Bronchial epithelial cell (primary cell): Measurements from ENCODE around the gene SUSD5. TPM values are rescaled to one million over a fixed set of nuclear protein-coding genes. Genes with fewer than 3 reads are reported as not detected.

Experiments used
- DNase-seq: peaks from one replicate; pipeline ENCODE4 v3.0.0-alpha.2; 2010; ENCODE audit warnings: low read depth
- FAIRE-seq: peaks from 2 replicates; lab custom pipeline; 2011; peaks lifted over from hg19 to GRCh38; lab: Jason Lieb, UNC
- H3K27me3 ChIP-seq: 2 replicates; pipeline ENCODE4 v1.5.1; 2011; ENCODE audit warnings: low read length; ENCODE audit not compliant: control insufficient read depth, insufficient read depth
- H3K36me3 ChIP-seq: 2 replicates; pipeline ENCODE4 v1.5.1; 2011; ENCODE audit warnings: low read length; ENCODE audit not compliant: control insufficient read depth, insufficient read depth
- H3K4me3 ChIP-seq: 2 replicates; pipeline ENCODE4 v1.5.1; 2011; ENCODE audit warnings: mild to moderate bottlenecking, low read depth, low read length, control low read depth
- total RNA-seq: library from RNA; depleted of rRNA; stranded (reverse); fragments of >200 nt; gene quantifications from 2 replicates; pipeline ENCODE4 v1.2.1, GENCODE V29; 2014
- TF ChIP-seq, protein P1 (sequence below): IDR thresholded peaks from 2 replicates; pipeline ENCODE4 v1.5.1; 2011; ENCODE audit warnings: mild to moderate bottlenecking, moderate library complexity, low read length, control low read depth, inconsistent platforms; ENCODE audit not compliant: insufficient read depth, severe bottlenecking

The SUSD5 gene
- total RNA-seq, 1 donor from 2014 or later, result not detected

DNA sequence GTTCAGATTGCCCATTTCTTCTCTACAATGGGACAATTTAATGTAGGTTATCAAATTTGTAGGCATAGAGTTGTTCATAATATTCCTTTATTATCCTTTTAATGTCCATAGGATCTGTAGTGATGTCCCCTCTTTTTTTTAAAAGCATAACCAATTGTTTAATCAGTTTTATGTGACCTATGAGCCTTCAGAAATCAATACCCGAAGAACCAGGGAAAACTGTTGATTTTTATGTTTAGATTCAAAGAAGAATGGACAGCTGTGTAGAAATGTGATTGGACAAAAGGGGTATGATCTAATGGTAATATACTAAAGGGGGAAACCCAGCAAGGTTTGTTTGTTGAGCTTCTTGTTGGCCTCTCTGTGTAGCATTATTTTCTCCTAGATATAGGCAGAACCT is 39.5 kb downstream of the SUSD5 start:
- no peak overlapping the region for H3K4me3 ChIP-seq
- TF ChIP-seq, protein P1, sequence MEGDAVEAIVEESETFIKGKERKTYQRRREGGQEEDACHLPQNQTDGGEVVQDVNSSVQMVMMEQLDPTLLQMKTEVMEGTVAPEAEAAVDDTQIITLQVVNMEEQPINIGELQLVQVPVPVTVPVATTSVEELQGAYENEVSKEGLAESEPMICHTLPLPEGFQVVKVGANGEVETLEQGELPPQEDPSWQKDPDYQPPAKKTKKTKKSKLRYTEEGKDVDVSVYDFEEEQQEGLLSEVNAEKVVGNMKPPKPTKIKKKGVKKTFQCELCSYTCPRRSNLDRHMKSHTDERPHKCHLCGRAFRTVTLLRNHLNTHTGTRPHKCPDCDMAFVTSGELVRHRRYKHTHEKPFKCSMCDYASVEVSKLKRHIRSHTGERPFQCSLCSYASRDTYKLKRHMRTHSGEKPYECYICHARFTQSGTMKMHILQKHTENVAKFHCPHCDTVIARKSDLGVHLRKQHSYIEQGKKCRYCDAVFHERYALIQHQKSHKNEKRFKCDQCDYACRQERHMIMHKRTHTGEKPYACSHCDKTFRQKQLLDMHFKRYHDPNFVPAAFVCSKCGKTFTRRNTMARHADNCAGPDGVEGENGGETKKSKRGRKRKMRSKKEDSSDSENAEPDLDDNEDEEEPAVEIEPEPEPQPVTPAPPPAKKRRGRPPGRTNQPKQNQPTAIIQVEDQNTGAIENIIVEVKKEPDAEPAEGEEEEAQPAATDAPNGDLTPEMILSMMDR, result no peak
- no peak for FAIRE-seq
- no peaks in the 10 kb centered on the region for H3K27me3 ChIP-seq
- no peak for DNase-seq
- no peaks in the 10 kb centered on the region for H3K36me3 ChIP-seq

DNA sequence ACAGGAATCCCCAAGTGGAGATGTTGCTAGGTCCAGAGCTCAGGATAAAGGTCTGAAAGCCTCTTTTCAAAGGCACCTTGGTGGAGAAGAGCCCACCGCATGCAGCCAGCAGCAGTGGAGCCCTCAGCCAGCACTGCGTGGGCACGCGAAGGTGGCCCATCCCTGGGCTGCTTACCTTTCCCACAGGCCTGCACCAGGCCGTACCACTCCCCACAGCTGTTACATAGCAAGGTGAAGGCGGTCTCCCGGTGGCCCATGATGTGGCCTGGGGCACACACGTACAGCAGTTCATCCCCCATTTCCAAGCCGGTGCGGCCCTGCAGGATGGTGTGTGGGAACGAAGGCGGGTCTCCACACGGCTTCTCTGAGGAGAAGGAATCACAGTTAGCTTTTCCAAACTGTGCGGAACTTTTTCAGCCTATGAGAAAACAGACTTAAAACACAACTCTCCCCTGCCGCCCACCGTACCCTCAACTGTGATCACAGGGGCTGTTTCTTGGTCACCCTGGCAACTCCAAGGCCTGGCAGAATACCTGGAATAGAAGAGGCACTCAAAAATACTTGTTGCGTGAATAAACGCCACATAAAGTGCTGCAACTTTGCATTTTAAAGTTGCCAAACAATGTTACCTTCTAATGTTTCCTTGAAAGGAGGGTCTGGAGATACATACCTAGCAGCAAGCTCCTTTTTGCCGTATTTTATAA is 43.7 kb downstream of the SUSD5 start:
- H3K27me3 ChIP-seq, result no peaks in the 10 kb centered on the region
- no peak for DNase-seq
- no peak overlapping the region for H3K4me3 ChIP-seq
- TF ChIP-seq, protein P1, result no peak
- no peak for FAIRE-seq
- no peaks in the 10 kb centered on the region for H3K36me3 ChIP-seq

DNA sequence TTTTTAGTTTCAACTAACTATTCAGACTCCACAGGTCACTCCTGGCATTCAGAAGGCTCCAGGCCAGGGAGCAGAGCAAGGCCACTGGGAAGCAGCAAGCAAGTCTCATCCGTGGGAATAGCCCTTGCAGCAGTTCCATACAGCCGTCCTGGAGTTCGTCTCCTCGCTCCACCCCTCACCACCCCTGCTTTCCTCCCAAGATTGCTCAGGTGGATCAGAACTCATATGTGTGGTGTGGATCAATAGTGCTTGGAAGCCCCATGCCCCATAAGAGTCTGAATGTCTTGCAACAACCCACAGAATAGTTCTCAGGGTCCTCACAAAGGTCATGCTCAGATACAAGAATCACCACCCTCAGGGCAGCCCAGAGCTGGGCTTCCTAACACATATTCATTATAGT is 44.5 kb downstream of the SUSD5 start:
- Histone ChIP-seq H3K27me3 (no peaks in the 10 kb centered on the region), H3K36me3 (no peaks in the 10 kb centered on the region), H3K4me3 (no peak overlapping the region)
- DNase-seq, result no peak
- TF ChIP-seq, protein P1, result no peak
- no peak for FAIRE-seq

DNA sequence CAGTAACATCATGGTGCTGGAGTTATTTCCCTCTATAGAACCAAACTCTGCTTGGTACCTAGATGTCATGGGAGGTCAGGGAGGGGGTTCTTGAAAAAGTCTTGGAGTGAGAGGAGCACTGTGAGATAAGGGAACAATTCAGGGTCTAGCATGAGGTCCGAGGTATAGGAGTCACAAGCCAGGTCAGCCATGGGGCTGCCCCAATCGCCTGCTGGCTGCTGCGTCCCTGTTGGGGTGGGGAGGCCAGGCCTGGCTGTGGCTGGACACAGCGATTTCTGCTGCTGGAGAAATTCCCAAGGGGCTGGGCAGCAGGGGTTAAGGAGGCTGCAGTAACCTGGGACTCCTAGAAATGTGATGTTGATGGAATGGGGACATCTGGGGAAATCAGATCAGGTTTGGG is 44.9 kb downstream of the SUSD5 start:
- FAIRE-seq (no peak), DNase-seq (no peak)
- no peak overlapping the region for H3K4me3 ChIP-seq
- H3K27me3 ChIP-seq, result no peaks in the 10 kb centered on the region
- TF ChIP-seq, protein P1, result no peak
- no peaks in the 10 kb centered on the region for H3K36me3 ChIP-seq

DNA sequence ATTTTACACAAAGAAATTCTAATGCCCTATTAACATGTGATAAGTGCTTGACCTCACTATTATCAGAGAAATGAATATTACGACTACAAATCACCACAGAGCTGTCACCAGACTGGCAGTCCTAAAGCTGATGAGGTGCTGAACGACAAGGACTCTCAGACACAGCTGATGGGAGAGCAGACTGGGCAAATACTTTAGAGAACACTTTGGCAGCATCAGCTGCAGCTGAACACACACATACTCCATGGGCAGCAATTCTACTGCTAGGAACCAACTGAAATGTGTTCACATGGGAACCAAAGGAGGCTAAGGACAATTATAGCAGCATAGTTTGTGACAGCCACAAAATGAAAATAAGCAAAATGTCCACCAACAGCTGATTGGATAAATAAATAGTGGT is 45.5 kb downstream of the SUSD5 start:
- TF ChIP-seq, protein P1, result no peak
- Histone ChIP-seq H3K27me3 (no peaks in the 10 kb centered on the region), H3K4me3 (no peak overlapping the region), H3K36me3 (no peaks in the 10 kb centered on the region)
- DNase-seq (no peak), FAIRE-seq (no peak)

DNA sequence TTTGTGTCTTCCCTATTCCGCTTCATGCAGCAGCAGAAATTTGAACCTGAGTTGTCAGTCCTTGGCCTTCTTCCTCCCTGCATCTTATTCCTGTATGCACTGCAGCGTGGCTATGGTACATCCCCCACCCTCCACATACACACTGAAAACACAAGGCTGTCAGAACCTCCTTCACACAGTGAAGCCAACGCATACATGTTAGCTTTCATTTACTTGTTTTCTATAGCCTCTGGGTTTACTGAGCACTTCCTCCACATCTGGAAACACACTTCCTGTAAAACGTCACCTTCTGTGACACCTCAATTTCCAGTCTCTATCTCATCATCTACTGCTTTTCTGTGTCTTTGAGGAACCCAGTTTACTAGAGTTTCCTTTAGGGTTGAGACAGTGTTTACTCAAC is 47.0 kb downstream of the SUSD5 start:
- H3K4me3 ChIP-seq, result no peak overlapping the region
- DNase-seq (no peak), FAIRE-seq (no peak)
- TF ChIP-seq, protein P1, result no peak
- no peaks in the 10 kb centered on the region for H3K27me3 ChIP-seq
- H3K36me3 ChIP-seq, result no peaks in the 10 kb centered on the region
